Measurements from ENCODE around the gene GPR84. TPM values are rescaled to one million over a fixed set of nuclear protein-coding genes. Genes with fewer than 3 reads are reported as not detected.

GPR84 gene
- total RNA-seq, 4 donors from 2014 or later: 0.39 to 0.40 TPM; not detected in 2

DNA sequence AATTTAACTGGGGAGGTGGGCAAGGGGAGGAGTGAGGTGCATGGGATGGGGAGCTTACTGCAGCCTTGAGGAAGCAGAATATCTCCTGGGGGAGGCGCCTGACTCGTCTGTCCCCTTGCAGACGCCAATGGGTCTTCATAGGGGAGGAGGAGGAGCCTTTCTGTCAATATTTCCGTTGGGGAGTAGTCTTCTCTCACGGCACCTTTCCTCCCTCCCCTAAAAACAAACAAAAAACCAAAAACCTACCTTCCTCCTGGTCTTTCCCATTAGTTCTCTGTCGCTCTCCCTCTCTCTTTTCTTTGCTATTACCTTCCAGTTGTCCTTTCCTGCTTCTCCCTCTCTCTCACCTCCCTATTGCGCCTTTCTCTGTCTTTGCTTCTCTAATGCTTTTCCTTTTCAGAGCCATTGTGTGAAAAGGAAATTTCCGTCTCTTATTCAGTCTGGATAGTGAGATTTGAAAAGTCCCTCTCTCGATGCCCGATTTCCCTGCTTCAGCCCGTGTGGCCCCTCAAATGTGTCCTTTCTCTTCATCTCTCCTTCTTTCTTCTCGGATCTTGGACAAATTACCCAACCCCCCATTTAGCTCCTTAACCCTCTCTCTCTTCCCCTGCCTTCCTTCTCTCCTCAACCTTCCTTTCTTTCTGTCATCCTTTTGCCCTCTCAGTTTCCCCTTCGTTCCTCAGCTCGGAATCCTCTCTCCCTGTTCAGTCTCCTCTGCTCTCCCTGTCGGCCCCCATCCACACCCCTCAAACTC is 5.9 kb downstream of the GPR84 start:
- no peaks in the 10 kb centered on the region for H3K27me3 ChIP-seq
- no peak for DNase-seq
- H3K27ac ChIP-seq: peak overlapping the region; percentile 85 to 95 (median 89)
- peak in 1 of 2 donors; percentile 51 for TF ChIP-seq POLR2A (IDR thresholded peaks at IDR 0.05)
- no peak for TF ChIP-seq CTCF (IDR thresholded peaks at IDR 0.05)
- H3K9me3 ChIP-seq: no peaks in the 10 kb centered on the region
- H3K36me3 ChIP-seq: no peaks in the 10 kb centered on the region
- WGBS, 2 donors: 8 to 10% methylated on average over 15 of the region's 15 CpGs
- intact Hi-C loops (cut with DNase I): no loop called here
- H3K4me1 ChIP-seq: peaks cover 26 to 59% of the 10 kb centered on the region in 2 donors
- peak overlapping the region in 2 of 3 donors; percentile 55 to 62 for H3K4me3 ChIP-seq (replicated peaks in 1 of 3)

DNA sequence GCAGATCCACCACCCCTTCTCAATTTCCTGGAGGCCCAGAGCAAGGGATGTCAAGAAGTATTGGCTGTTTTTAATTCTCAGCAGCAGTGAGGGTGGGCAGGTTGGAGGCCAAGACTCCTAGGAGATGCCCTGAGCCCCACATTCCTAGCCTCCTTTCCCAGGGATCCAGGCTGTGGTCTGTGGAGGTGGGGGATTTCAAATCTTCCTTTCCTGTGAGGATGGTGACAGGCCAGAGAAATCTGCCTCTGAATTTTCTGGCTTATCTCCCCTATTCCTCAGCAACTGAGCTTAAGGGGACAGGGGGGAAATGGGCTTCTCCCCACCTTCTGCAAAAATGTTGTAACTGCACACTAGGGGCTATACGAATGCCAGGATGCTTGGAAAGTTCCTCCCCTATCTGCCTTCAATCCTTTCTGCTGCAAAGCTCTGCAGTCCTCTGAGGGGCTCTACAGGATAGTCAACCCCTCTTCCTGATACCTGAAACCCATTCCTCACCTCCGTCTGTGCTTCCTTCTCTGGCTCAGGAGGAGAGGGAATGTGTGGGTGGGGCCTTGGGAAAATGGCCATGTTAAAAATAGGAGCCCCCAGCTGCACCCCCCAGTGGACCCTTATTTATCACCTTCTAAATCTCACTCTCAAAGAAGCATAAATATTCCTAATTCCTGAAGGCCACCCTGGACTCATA is 6.6 kb downstream of the GPR84 start:
- no peak for TF ChIP-seq POLR2A (IDR thresholded peaks at IDR 0.05)
- no peak for TF ChIP-seq CTCF (IDR thresholded peaks at IDR 0.05)
- Histone ChIP-seq H3K27me3 (no peaks in the 10 kb centered on the region), H3K9me3 (no peaks in the 10 kb centered on the region), H3K4me1 (peaks cover 33 to 66% of the 10 kb centered on the region in 2 donors), H3K4me3 (replicated peaks in 1 of 3) (peak overlapping the region in 1 of 3 donors; percentile 55), H3K27ac (peak overlapping the region; percentile 85 to 95 (median 89)), H3K36me3 (no peaks in the 10 kb centered on the region)
- no peak for DNase-seq
- intact Hi-C loops (cut with DNase I): no loop called here
- WGBS, 2 donors: 73% methylated on average over 2 of the region's 2 CpGs

- no peak for TF ChIP-seq POLR2A (IDR thresholded peaks at IDR 0.05)
- TF ChIP-seq CTCF (IDR thresholded peaks at IDR 0.05): no peak
These were observed 7.3 kb downstream of the GPR84 start for GRCh38 chr12:54356951-54357356.

GRCh38 chr12:54356228-54356627 is 8.1 kb downstream of the GPR84 start:
- peak overlapping the region in 2 of 3 donors; percentile 49 to 89 for H3K27ac ChIP-seq
- TF ChIP-seq POLR2A (IDR thresholded peaks at IDR 0.05) (no peak), CTCF (IDR thresholded peaks at IDR 0.05) (no peak)
- no peaks in the 10 kb centered on the region for H3K36me3 ChIP-seq
- intact Hi-C loops (cut with DNase I): no loop called here
- no peak overlapping the region for H3K4me3 ChIP-seq (replicated peaks in 1 of 3)
- H3K4me1 ChIP-seq: peaks cover 46 to 81% of the 10 kb centered on the region in 2 donors
- no peaks in the 10 kb centered on the region for H3K27me3 ChIP-seq
- H3K9me3 ChIP-seq: no peaks in the 10 kb centered on the region
- DNase-seq: no peak
- 95 to 96% methylated on average over 3 of the region's 3 CpGs for WGBS, 2 donors

More at GRCh38 chr12:54356951-54357356, 7.3 kb downstream of the GPR84 start:
- Histone ChIP-seq H3K9me3 (no peaks in the 10 kb centered on the region), H3K4me1 (peaks cover 39 to 73% of the 10 kb centered on the region in 2 donors), H3K27me3 (no peaks in the 10 kb centered on the region), H3K27ac (peak overlapping the region; percentile 85 to 95 (median 89)), H3K4me3 (replicated peaks in 1 of 3) (no peak overlapping the region), H3K36me3 (no peaks in the 10 kb centered on the region)
- no peak for DNase-seq
- WGBS, 2 donors: 69 to 82% methylated on average over 4 of the region's 4 CpGs
- intact Hi-C loops (cut with DNase I): no loop called here

Measured in thyroid gland (tissue), 4 donors.